ENCODE measurements around the gene CC2D2A.
"Not testable (repeated sequence)": the region's sequence is repeated elsewhere in the genome, so short reads cannot be mapped to it uniquely, and the experiment has no call there.

Gene CC2D2A

GRCh38 chr4:15516494-15516893 lies 46.8 kb downstream of the CC2D2A start:
- DNase-seq (ENCODE audit: low spot score), result no peak

- DNase-seq (ENCODE audit: low spot score), result not testable (repeated sequence)
Measured at GRCh38 chr4:15517681-15518080, 48.0 kb downstream of the CC2D2A start.

GRCh38 chr4:15521442-15522039 lies 51.9 kb downstream of the CC2D2A start:
- peak; percentile 27 for DNase-seq (ENCODE audit: low spot score)

GRCh38 chr4:15525080-15525479 lies 55.4 kb downstream of the CC2D2A start:
- peak; percentile 52 for DNase-seq (ENCODE audit: low spot score)

- no peak for DNase-seq (ENCODE audit: low spot score)
Measured at GRCh38 chr4:15526924-15527592, 57.4 kb downstream of the CC2D2A start.

GRCh38 chr4:15531792-15532191 lies 62.1 kb downstream of the CC2D2A start:
- no peak for DNase-seq (ENCODE audit: low spot score)

GRCh38 chr4:15533817-15534216 lies 64.1 kb downstream of the CC2D2A start:
- no peak for DNase-seq (ENCODE audit: low spot score)

- DNase-seq (ENCODE audit: low spot score), result no peak
Measured at GRCh38 chr4:15535599-15535998, 65.9 kb downstream of the CC2D2A start.

GRCh38 chr4:15536552-15537499 lies 67.1 kb downstream of the CC2D2A start:
- DNase-seq (ENCODE audit: low spot score), result no peak

GRCh38 chr4:15541941-15542340 lies 72.3 kb downstream of the CC2D2A start:
- DNase-seq (ENCODE audit: low spot score), result no peak

- DNase-seq (ENCODE audit: low spot score), result no peak
Measured at GRCh38 chr4:15542760-15543159, 73.1 kb downstream of the CC2D2A start.

- DNase-seq (ENCODE audit: low spot score), result no peak
Measured at GRCh38 chr4:15543537-15544247, 74.0 kb downstream of the CC2D2A start.

- DNase-seq (ENCODE audit: low spot score), result no peak
Measured at GRCh38 chr4:15544248-15544729, 74.6 kb downstream of the CC2D2A start.

- DNase-seq (ENCODE audit: low spot score), result no peak
Measured at GRCh38 chr4:15545371-15545770, 75.7 kb downstream of the CC2D2A start.

GRCh38 chr4:15547392-15547791 lies 77.7 kb downstream of the CC2D2A start:
- no peak for DNase-seq (ENCODE audit: low spot score)

- DNase-seq (ENCODE audit: low spot score), result no peak
Measured at GRCh38 chr4:15550491-15550890, 80.8 kb downstream of the CC2D2A start.

- no peak for DNase-seq (ENCODE audit: low spot score)
Measured at GRCh38 chr4:15551740-15552446, 82.2 kb downstream of the CC2D2A start.

GRCh38 chr4:15552557-15553362 lies 83.1 kb downstream of the CC2D2A start:
- no peak for DNase-seq (ENCODE audit: low spot score)

GRCh38 chr4:15556511-15557092 lies 86.9 kb downstream of the CC2D2A start:
- DNase-seq (ENCODE audit: low spot score), result no peak

Data from SW480 (cell line).